HG03354 (cell line): ENCODE data around the gene PDZD2.

Experiments used
- ATAC-seq: cut with Tn5 transposase; IDR thresholded peaks from one replicate; pipeline ENCODE4 v1.9.1; 2021; ENCODE audit warnings: mild to moderate bottlenecking; ENCODE audit not compliant: unreplicated experiment, poor library complexity, severe bottlenecking

Gene PDZD2

DNA sequence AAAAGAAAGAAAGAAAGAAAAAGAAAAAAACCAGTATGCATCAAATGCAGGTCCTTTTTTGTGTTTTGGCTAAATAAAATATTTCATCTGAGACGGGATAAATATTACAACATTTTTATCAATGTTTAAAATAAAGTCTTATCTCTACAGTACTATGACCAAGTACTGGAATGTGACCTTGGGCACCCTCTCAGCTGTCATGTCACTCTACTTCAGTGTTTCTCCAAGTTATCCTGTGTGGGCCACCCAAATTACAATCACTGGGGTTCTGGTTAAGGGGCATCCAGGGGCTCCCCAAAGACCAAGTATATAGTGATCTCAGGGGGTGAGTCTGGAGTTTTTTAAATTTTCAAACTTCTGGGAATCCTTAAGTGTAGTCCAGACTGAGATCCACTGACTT lies 3.5 kb upstream of the PDZD2 start:
- no peak for ATAC-seq

DNA sequence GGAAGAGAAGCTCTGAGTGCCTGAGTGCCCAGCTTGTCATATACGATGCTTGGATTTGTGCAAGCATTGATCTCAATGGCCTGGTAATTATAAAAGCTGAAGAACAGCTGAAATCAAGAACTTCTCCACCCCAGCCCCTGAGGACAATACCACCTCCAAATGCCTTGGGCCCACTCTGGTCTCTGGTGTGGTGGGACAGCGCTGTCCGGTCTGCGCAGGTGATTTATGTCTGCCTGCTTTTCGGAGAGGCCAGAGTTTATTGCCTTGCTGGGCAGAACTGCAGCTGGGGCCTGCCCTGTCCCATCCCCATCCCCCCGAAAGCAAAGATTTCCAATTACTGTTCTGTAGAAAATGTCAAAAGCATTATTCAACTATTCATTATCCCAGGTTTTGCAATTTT lies 1.1 kb upstream of the PDZD2 start:
- ATAC-seq, result no peak

DNA sequence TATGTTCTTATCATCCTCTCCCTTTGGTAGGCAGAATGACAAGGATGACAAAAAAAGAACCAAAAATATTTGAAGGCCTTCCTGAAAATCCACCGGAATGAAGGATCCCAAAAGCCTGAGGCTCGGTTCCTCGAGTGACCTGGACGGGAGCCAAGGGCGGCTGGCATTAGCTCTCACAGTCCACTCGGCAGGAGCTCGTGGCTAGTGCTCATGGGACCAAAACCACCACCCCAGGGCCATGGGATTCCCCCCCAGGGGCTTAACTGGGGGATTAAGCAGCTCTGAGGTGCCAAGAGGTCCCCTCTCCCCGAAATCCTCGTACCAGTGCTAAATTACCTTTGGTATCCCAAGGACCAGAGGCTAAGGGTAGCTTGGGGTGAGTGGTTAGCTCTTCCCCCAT lies 586 bp upstream of the PDZD2 start:
- ATAC-seq, result peak; percentile 15

DNA sequence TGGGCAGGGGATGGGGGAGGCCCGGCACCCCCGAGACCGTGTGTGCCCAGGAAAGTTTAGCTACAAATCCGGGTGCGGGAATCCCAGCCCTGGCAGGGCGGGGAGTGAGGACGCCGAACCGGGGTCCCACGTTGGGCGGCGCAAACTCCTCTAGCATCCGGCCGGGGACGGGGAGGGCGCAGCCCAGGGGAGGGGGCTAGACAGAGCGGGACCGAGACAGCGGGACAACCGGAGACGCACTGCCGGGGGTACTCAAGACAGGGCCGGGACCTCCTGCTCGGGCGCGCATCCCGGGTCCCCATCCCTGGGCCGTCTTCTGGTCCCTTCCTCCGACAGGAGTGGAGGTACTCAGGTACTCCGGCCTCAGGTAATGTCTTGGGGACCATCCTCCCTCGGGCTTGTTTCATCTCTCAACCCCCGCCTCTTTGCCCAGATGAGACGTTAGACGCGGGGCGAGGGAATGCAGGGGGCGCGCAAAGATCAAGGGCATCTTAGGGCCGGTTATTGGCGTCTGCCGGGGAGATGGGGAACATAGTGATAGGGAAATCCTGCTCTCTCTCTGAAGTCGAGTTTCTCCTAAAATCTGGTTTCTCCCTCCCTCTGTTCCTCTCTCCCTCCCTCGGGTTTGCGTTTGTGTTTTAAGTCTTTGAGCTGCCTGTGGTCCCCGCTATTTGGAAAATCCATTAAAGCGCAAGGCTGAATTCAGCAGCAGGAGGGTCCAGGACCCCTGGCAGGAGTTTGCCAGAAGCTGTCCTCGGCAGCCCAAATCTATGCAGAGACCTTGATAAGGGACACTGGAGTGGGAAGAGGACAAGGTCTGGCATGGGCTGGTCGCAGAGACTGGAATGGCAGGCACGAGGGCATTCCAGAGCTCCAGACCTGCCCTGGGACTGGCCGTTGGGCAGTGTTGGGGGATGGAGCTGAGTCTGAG lies 815 bp downstream of the PDZD2 start:
- peak; percentile 8 for ATAC-seq

DNA sequence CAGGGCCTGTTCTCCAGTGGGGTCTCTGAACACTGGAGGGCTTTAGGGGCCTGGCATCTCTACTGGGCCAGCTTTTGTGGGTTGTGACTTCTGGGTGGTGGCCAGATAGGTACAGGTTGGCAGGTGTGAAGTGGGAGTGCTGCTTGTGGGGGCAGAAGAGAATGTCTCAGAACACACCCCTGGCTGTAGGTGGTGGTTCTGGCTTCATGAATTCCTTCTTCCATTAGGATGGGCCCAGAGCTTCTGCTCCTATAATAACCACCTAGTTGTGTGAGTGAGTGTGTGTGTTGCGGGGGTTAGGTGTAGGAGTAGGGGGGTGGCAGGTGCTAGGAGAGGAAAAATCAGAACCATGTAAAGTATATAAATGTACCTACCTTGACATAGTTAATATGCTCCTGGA lies 1.6 kb downstream of the PDZD2 start:
- no peak for ATAC-seq

DNA sequence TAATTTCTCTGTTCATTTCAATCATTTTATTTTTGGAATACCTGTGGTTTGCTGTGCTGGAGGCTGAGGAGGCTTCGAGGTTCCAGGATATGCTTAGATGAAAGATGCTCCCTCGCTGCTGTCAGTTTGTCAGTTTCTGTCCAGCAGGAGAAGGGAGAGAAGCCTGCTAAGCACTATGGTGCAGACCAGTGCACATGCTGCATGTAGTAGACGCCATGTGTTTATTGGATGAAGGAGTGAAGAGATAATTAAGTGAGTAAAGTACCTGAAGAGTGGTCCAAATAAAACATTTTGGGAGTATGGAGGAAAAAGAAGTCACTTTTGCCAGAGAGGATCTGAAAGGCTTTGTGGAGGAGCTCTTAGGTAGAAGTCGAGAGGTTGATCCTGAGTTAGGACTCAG lies 2.1 kb downstream of the PDZD2 start:
- ATAC-seq, result no peak

- ATAC-seq, result no peak
These were observed 2.6 kb downstream of the PDZD2 start for GRCh38 chr5:31641575-31641974.

DNA sequence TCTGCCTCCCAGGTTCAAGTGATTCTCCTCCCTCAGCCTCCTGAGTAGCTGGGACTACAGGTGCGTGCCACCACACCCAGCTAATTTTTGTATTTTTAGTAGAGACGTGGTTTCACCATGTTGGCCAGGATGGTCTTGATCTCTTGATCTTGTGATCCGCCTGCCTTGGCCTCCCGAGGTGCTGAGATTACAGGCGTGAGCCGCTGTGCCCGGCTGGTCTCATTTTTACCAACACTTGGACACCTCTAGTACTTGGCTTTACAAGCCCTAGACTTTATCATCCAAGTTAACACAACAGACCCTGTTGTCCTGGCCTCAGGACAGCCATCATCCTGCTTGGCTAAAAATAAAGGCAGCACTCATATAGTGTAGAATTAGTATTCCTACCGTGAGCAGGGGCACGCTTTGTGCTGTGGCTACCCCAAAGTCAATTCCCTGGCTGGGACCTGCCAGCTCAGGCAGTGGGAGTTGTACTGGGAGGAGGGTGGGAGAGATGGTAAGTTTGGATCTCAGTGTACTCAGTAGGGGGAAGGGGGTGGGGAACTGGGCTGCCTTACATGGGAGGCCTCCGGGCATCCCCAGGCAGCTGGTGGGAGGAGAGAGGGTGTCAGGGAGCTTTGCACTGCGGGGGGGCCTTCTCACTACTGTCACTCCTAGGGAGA lies 6.6 kb downstream of the PDZD2 start:
- ATAC-seq, result no peak

- no peak for ATAC-seq
These were observed 9.4 kb downstream of the PDZD2 start for GRCh38 chr5:31648326-31648725.

- ATAC-seq, result no peak
These were observed 12.3 kb downstream of the PDZD2 start for GRCh38 chr5:31651241-31651640.

- no peak for ATAC-seq
These were observed 16.6 kb downstream of the PDZD2 start for GRCh38 chr5:31655491-31655890.

DNA sequence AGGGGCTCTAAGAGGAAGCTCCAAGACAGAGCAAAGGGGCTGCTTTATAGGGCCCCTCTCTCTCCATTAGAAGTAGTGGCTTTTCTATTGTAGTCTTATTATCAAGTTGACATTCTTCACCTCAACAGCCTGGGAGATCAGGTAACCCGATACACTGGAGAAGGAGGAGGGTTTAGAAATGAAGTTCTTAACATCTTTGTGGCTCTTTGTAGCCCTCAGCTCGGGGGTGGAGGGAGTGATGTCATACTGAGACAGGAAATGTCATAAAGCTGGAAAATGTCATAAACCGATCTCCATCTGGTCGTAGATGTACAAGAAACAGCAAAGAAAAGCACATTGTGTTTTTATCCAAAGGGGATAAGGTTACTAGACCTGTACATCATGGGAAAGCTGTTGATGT lies 17.9 kb downstream of the PDZD2 start:
- ATAC-seq, result no peak

GRCh38 chr5:31657315-31657979 lies 18.5 kb downstream of the PDZD2 start:
- ATAC-seq, result no peak

DNA sequence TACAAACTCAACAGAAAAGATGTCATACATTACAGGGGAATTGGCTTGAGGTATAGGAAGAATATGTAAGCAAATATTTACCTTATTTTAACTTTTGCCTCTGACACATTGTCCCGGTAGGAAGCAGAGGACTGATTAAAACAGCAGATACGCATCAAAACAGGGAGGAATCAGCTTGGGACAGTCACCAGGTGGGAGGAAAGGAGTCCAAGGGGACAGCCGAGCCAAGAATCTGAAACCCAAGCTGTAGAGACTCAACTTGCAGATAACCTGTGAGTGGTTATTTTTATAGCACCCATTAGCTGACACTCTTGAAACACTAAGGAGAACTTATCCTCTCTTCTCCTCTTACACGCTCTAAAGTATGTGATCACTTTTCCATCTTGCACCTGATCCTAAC lies 22.3 kb downstream of the PDZD2 start:
- no peak for ATAC-seq

DNA sequence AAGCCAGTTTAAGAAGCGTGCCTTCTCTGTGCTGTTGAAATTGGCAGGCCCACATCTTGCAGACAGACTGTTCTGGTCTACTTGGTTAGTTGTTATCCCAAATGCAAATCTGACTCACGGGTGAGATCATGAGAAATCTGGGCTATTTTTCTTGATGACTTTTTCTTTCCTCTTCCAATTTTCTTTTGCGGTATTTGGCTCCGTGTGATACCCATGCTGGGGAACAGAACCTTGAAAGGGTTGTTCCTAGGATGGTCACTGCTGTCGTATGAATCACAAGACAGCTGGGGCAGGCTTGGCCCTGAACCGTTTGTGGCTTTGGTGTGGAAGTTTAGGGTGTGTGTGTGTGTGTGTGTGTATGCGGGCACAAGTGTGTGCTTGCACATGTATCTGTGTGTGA lies 24.6 kb downstream of the PDZD2 start:
- no peak for ATAC-seq

DNA sequence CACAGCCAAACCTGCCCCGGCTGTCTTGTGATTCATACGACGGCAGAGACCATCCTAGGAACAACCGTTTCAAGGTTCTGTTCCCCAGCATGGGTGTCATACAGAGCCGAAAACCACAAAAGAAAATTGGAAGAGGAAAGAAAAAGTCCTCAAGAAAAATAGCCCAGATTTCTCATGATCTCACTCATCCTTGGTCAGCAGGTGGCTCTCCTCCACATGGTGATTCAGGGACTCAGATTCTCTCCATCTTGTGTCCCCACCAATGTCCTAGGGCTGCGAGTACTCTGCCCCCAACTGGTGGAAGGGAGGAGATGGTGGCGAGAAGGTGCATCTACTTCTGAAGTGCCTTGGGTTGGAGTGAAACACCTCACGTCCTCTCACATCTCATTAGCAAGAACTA lies 25.6 kb downstream of the PDZD2 start:
- ATAC-seq, result no peak

- ATAC-seq, result no peak
These were observed 32.4 kb downstream of the PDZD2 start for GRCh38 chr5:31671339-31671741.

- no peak for ATAC-seq
These were observed 35.5 kb downstream of the PDZD2 start for GRCh38 chr5:31674371-31674951.

DNA sequence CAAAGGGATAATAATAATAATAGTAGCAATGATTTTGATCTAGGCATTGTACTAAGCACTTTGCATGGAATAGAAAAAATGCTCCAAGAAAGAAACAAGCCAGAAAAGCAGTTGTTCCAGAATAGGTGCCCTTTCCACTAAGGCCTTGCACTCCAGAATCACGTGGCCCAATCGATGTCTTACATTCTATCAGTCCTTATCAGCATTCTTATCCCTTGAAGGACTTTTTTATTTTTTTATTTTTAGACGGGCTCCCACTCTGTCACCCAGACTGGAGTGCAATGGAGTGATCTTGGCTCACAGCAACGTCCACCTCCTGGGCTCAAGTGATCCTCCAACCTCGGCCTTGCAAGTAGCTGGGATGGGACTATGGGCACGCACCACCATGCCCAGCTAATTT lies 36.5 kb downstream of the PDZD2 start:
- no peak for ATAC-seq

DNA sequence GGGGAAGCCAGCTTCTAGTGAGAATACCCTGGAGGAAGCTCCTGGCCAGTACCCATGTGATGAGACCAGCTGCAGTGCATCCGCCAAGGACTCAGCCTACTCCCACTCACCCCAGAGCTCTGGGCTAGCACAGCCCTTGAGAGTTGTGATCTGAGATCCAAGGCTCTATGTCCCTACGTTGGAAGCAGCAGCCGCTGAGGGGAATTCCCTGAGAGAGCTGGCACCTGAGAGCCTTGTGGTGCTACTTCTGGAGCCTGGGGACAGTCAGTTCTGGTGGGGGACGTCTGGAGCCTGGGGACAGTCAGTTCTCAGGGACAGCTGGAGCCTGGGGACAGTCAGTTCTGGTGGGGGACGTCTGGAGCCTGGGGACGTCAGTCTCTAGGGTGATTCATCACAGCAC lies 39.2 kb downstream of the PDZD2 start:
- ATAC-seq, result no peak
